Lung (tissue), 12 donors: ENCODE results near the gene EML1. TPM values are rescaled to one million over a fixed set of nuclear protein-coding genes. Genes with fewer than 3 reads are reported as not detected.

Experiments
- ATAC-seq: fragments of 200-7000 bp; cut with Tn5 transposase; one replicate; pipeline ENCODE4 v1.9.1; 2020; ENCODE audit warnings: moderate number of reproducible peaks; ENCODE audit not compliant: insufficient read depth, low FRiP score
- DNase-seq, 3 donors: peaks; one replicate each; pipeline ENCODE4 v3.0.0-alpha.2; 2013 to 2017
- H3K27ac ChIP-seq, 2 donors: one replicate each; pipeline ENCODE4 v1.5.1; 2013; ENCODE audit warnings: mild to moderate bottlenecking in 2 of 2, moderate library complexity in 2 of 2, control low read depth in 1 of 2, inconsistent platforms in 1 of 2, low read depth in 1 of 2, low read length in 1 of 2
- H3K27me3 ChIP-seq, 3 donors: one replicate each; pipeline ENCODE4 v1.5.1; 2013; ENCODE audit warnings: low read length in 2 of 3; ENCODE audit not compliant: control insufficient read depth in 3 of 3, insufficient read depth in 3 of 3
- H3K36me3 ChIP-seq, 4 donors: one replicate each; pipeline ENCODE4 v1.5.1; 2013; ENCODE audit warnings: low read length in 4 of 4, mild to moderate bottlenecking in 1 of 4, moderate library complexity in 1 of 4; ENCODE audit not compliant: control insufficient read depth in 4 of 4, insufficient read depth in 4 of 4
- H3K4me1 ChIP-seq, 5 donors: one replicate each; pipeline ENCODE4 v1.5.1; 2013; ENCODE audit warnings: low read length in 5 of 5, mild to moderate bottlenecking in 2 of 5, moderate library complexity in 1 of 5; ENCODE audit not compliant: control insufficient read depth in 5 of 5, insufficient read depth in 5 of 5
- H3K4me3 ChIP-seq: one replicate; pipeline ENCODE4 v1.5.1; 2013; ENCODE audit warnings: mild to moderate bottlenecking, control low read depth, moderate library complexity
- H3K9ac ChIP-seq, 2 donors: one replicate each; pipeline ENCODE4 v1.5.1; 2013; ENCODE audit warnings: low read length in 2 of 2, control low read depth in 1 of 2; ENCODE audit not compliant: insufficient read depth in 1 of 2
- H3K9me3 ChIP-seq, 4 donors: one replicate each; pipeline ENCODE4 v1.5.1; 2013; ENCODE audit warnings: low read length in 3 of 4, mild to moderate bottlenecking in 1 of 4, moderate library complexity in 1 of 4; ENCODE audit not compliant: control insufficient read depth in 4 of 4, insufficient read depth in 3 of 4
- CTCF ChIP-seq: IDR thresholded peaks from 2 replicates; pipeline ENCODE4 v1.5.1; 2012; ENCODE audit warnings: mild to moderate bottlenecking; ENCODE audit errors: control extremely low read depth, extremely low read depth
- WGBS, 2 donors: extraction: QIAGEN DNeasy Blood & Tissue Kit; methylation state at CpG; one replicate each; pipeline ENCODE4 v1.1.7; 2013; 5-methylcytosine and 5-hydroxymethylcytosine counted together
- polyA plus RNA-seq, 2 donors: library from polyadenylated mRNA; stranded (reverse); fragments of 200-250 nt; gene quantifications; one replicate each; pipeline ENCODE4 v1.2.1, GENCODE V29; 2013
- total RNA-seq, 2 donors: library from RNA; depleted of rRNA in 1 of 2; stranded (reverse); fragments of >200 nt in 1 of 2; gene quantifications; one replicate each; pipeline ENCODE4 v1.2.1, GENCODE V29; 2014 to 2021
- donor health status: control.
- donor health status: control.
- donor health status: Bipolar disorder and iron deficiency.
- donor health status: healthy.
- donor health status: DM: yes; HTN: yes; CAD: no.

EML1 gene
- total and polyA plus RNA-seq, 4 donors = 6.7 to 88.0 (median 22.8) TPM

GRCh38 chr14:99975190-99975589 lies 182.0 kb downstream of the EML1 start:
- Histone ChIP-seq H3K4me1 (peaks cover 0 to 2% (median 0%) of the 10 kb centered on the region in 5 donors), H3K9ac (no peak overlapping the region), H3K36me3 (peaks cover 0 to 11% (median 2%) of the 10 kb centered on the region in 4 donors), H3K9me3 (peaks cover 0 to 8% (median 0%) of the 10 kb centered on the region in 4 donors), H3K4me3 (no peak overlapping the region), H3K27ac (no peak overlapping the region), H3K27me3 (no peaks in the 10 kb centered on the region)
- DNase-seq = no peak
- TF ChIP-seq CTCF = no peak
- no peak for ATAC-seq

GRCh38 chr14:99976021-99976420 lies 182.8 kb downstream of the EML1 start:
- DNase-seq (no peak), ATAC-seq (no peak)
- Histone ChIP-seq H3K9me3 (peaks cover 0 to 8% (median 0%) of the 10 kb centered on the region in 4 donors), H3K9ac (no peak overlapping the region), H3K4me3 (no peak overlapping the region), H3K27me3 (no peaks in the 10 kb centered on the region), H3K4me1 (peaks cover 0 to 7% (median under 1%) of the 10 kb centered on the region in 5 donors), H3K27ac (no peak overlapping the region), H3K36me3 (peaks cover 0 to 11% (median 2%) of the 10 kb centered on the region in 4 donors)
- no peak for TF ChIP-seq CTCF
- WGBS, 2 donors = 85 to 98% methylated on average over 1 of the region's 1 CpG

- ATAC-seq (no peak), DNase-seq (no peak)
- Histone ChIP-seq H3K9me3 (peaks cover 0 to 8% (median 0%) of the 10 kb centered on the region in 4 donors), H3K27me3 (no peaks in the 10 kb centered on the region), H3K4me3 (no peak overlapping the region), H3K27ac (no peak overlapping the region), H3K9ac (no peak overlapping the region), H3K36me3 (peaks cover 0 to 11% (median 2%) of the 10 kb centered on the region in 4 donors), H3K4me1 (peaks cover 0 to 7% (median 0%) of the 10 kb centered on the region in 5 donors)
- no peak for TF ChIP-seq CTCF
- WGBS, 2 donors = 92 to 93% methylated on average over 3 of the region's 3 CpGs
Observed at GRCh38 chr14:99976681-99977080, 183.5 kb downstream of the EML1 start.

GRCh38 chr14:99980299-99980698 lies 187.1 kb downstream of the EML1 start:
- Histone ChIP-seq H3K27me3 (no peaks in the 10 kb centered on the region), H3K9me3 (peaks cover 0 to 4% (median 0%) of the 10 kb centered on the region in 4 donors), H3K4me3 (no peak overlapping the region), H3K4me1 (peaks cover 0 to 35% (median 17%) of the 10 kb centered on the region in 5 donors), H3K36me3 (peaks cover 0 to 4% (median 0%) of the 10 kb centered on the region in 4 donors), H3K27ac (no peak overlapping the region), H3K9ac (peak overlapping the region in 1 of 2 donors; percentile 25)
- DNase-seq (no peak), ATAC-seq (no peak)
- WGBS, 2 donors = 84 to 92% methylated on average over 7 of the region's 7 CpGs
- no peak for TF ChIP-seq CTCF
